Gastroesophageal sphincter (tissue), 4 donors: ENCODE data around the gene RAB4A. TPM values are rescaled to one million over a fixed set of nuclear protein-coding genes. Genes with fewer than 3 reads are reported as not detected.

Experiments used
- ATAC-seq: fragments of 150-250 bp; one replicate; pipeline ENCODE4 v1.9.1; 2016; ENCODE audit warnings: mild to moderate bottlenecking, moderate library complexity
- H3K27ac ChIP-seq, 4 donors: fragments of 200-600 bp; sonication (generic) in 3 of 4; 1 replicate in 3 of 4; 2 replicates in 1 of 4; pipeline ENCODE4 v1.5.1; 2016 to 2019
- H3K27me3 ChIP-seq: fragments of 200-600 bp; sonication (generic); one replicate; pipeline ENCODE4 v1.5.1; 2019
- H3K36me3 ChIP-seq, 2 donors: fragments of 200-600 bp; sonication (generic); one replicate each; pipeline ENCODE4 v1.5.1; 2019; ENCODE audit warnings: control low read depth in 1 of 2
- H3K4me1 ChIP-seq, 3 donors: fragments of 200-600 bp; sonication (generic); 1 replicate in 2 of 3; 2 replicates in 1 of 3; pipeline ENCODE4 v1.5.1; 2016 to 2019; ENCODE audit warnings: control low read depth in 2 of 3
- H3K4me3 ChIP-seq, 2 donors: fragments of 200-600 bp; sonication (generic); one replicate each; pipeline ENCODE4 v1.5.1; 2019; ENCODE audit warnings: mild to moderate bottlenecking in 1 of 2, moderate library complexity in 1 of 2
- H3K9me3 ChIP-seq, 3 donors: fragments of 200-600 bp; sonication (generic); one replicate each; pipeline ENCODE4 v1.5.1; 2017 to 2019; ENCODE audit warnings: control low read depth in 2 of 3
- CTCF ChIP-seq, 4 experiments: fragments of 200-600 bp in 2 of 4; fragments of 450-650 bp in 2 of 4; sonication (generic) in 1 of 4; IDR thresholded peaks; one replicate each; pipeline ENCODE4 v1.5.1; 2017 to 2019; ENCODE audit warnings: antibody characterized with exemption in 4 of 4, mild to moderate bottlenecking in 2 of 4, moderate library complexity in 2 of 4
- EP300 ChIP-seq: sonication (generic); formaldehyde crosslinking; IDR thresholded peaks from one replicate; pipeline ENCODE4 v1.6.1; 2017; ENCODE audit warnings: antibody characterized with exemption, mild to moderate bottlenecking
- POLR2A ChIP-seq, 2 donors: fragments of 450-650 bp; IDR thresholded peaks; one replicate each; pipeline ENCODE4 v1.6.1; 2017; ENCODE audit warnings: antibody characterized with exemption in 2 of 2, mild to moderate bottlenecking in 2 of 2, moderate library complexity in 1 of 2
- POLR2AphosphoS5 ChIP-seq: sonication (generic); formaldehyde crosslinking; IDR thresholded peaks from one replicate; pipeline ENCODE4 v1.6.1; 2017; ENCODE audit warnings: antibody characterized with exemption
- WGBS, 2 donors: methylation state at CpG; one replicate each; pipeline ENCODE4 v1.1.5; 2018; ENCODE audit warnings: low coverage in 1 of 2; 5-methylcytosine and 5-hydroxymethylcytosine counted together
- total RNA-seq, 4 donors: library from RNA; depleted of rRNA; stranded (reverse); fragments of >200 nt; gene quantifications; one replicate each; pipeline ENCODE4 v1.1.0, GENCODE V29; 2016

The RAB4A gene
- total RNA-seq, 4 donors from 2014 or later = 69.3 to 136 (median 116) TPM

- H3K9me3 ChIP-seq = no peaks in the 10 kb centered on the region
- ATAC-seq = no peak
- H3K4me3 ChIP-seq = no peak overlapping the region
- WGBS, 2 donors = 81 to 90% methylated on average over 6 to 7 of the region's 7 CpGs
- H3K27ac ChIP-seq = no peak overlapping the region
- TF ChIP-seq POLR2A (IDR thresholded peaks at IDR 0.05) (no peak), POLR2AphosphoS5 (no peak), CTCF (IDR thresholded peaks at IDR 0.05) (no peak), EP300 (no peak)
- no peaks in the 10 kb centered on the region for H3K27me3 ChIP-seq
- peaks cover 0 to 53% of the 10 kb centered on the region in 2 donors for H3K36me3 ChIP-seq
- H3K4me1 ChIP-seq = no peaks in the 10 kb centered on the region
Measured at GRCh38 chr1:229328598-229329362, 57.9 kb downstream of the RAB4A start.

DNA sequence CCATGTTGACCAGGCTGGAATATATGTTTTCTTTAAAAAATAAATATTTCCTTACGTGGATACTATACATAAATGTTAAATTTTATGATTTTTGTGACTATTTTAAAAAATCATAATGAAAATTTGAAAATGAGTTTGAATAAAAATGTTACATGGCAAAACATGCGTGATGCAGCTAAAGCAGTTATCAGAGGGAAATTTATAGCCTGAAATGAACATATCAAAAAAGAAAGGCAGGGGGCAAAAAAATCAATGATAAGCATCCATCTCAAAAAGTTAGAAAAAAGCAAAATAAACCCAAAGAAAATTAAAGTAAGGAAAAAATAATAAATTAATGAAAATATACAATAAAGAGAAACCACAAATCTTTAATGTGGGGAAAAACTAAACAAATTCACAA, 63.4 kb downstream of the RAB4A start:
- WGBS, 2 donors = 54 to 76% methylated on average over 2 of the region's 2 CpGs
- Histone ChIP-seq H3K4me3 (no peak overlapping the region), H3K9me3 (no peaks in the 10 kb centered on the region), H3K27ac (no peak overlapping the region), H3K4me1 (no peaks in the 10 kb centered on the region), H3K36me3 (peaks cover 0 to 19% of the 10 kb centered on the region in 2 donors), H3K27me3 (no peaks in the 10 kb centered on the region)
- ATAC-seq = no peak
- TF ChIP-seq EP300 = no peak
- TF ChIP-seq POLR2A (IDR thresholded peaks at IDR 0.05) = no peak

DNA sequence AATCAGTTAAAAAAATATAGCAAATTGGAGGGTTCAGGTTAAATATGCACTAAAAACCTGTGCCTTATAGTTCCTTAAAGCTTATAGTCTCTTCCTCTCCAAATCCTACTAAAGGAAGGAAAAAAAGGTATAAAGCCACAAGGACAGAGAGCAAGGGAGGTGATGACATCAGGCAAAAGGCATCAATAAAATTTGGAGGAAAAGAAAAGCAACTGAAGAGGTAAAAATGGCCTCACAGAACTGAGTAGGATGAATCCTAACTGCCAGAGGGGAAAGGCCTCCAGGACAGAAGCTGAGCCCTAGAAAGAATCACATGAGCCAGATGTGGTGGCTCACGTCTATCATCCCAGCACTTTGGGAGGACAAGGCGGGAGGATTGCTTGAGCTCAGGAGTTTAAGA, 63.8 kb downstream of the RAB4A start:
- TF ChIP-seq EP300 = no peak
- no peak for TF ChIP-seq POLR2A (IDR thresholded peaks at IDR 0.05)
- no peak for TF ChIP-seq POLR2AphosphoS5
- TF ChIP-seq CTCF (IDR thresholded peaks at IDR 0.05) = no peak
- Histone ChIP-seq H3K36me3 (peaks cover 0 to 14% of the 10 kb centered on the region in 2 donors), H3K9me3 (no peaks in the 10 kb centered on the region), H3K4me1 (no peaks in the 10 kb centered on the region), H3K4me3 (no peak overlapping the region), H3K27ac (no peak overlapping the region), H3K27me3 (no peaks in the 10 kb centered on the region)
- no peak for ATAC-seq
- 93 to 100% methylated on average over 1 to 2 of the region's 2 CpGs for WGBS, 2 donors

GRCh38 chr1:229336345-229336744, 65.4 kb downstream of the RAB4A start:
- WGBS, 2 donors = 82 to 90% methylated on average over 2 to 3 of the region's 3 CpGs
- H3K4me1 ChIP-seq = peaks cover 0 to 13% (median 2%) of the 10 kb centered on the region in 3 donors
- TF ChIP-seq POLR2AphosphoS5 (no peak), POLR2A (IDR thresholded peaks at IDR 0.05) (no peak), EP300 (no peak), CTCF (IDR thresholded peaks at IDR 0.05) (no peak)
- ATAC-seq = no peak
- no peak overlapping the region for H3K27ac ChIP-seq
- no peaks in the 10 kb centered on the region for H3K27me3 ChIP-seq
- no peaks in the 10 kb centered on the region for H3K9me3 ChIP-seq
- peaks cover 0 to 8% of the 10 kb centered on the region in 2 donors for H3K36me3 ChIP-seq
- no peak overlapping the region for H3K4me3 ChIP-seq

- Histone ChIP-seq H3K27me3 (no peaks in the 10 kb centered on the region), H3K36me3 (peaks cover 0 to 8% of the 10 kb centered on the region in 2 donors), H3K4me1 (peaks cover 0 to 31% (median 3%) of the 10 kb centered on the region in 3 donors), H3K9me3 (no peaks in the 10 kb centered on the region), H3K4me3 (no peak overlapping the region), H3K27ac (no peak overlapping the region)
- 90% methylated on average over 3 of the region's 4 CpGs for WGBS, 2 donors
- no peak for ATAC-seq
- no peak for TF ChIP-seq CTCF (IDR thresholded peaks at IDR 0.05)
Measured at GRCh38 chr1:229339086-229339485, 68.2 kb downstream of the RAB4A start.
